Activated T-helper 1 cell treated with anti-CD3 and anti-CD28 coated beads, Interleukin-12 subunit alpha, Interleukin-12 subunit beta, Interleukin-2, Interleukin-4 antibody, amounts not matched to agents 30 ng/mL and 10 ng/mL and 1 ng/mL, durations not matched to agents 14 hours and 24 hours and 36 hours (primary cell): Measurements from ENCODE around the gene IL1RAPL2. TPM values are rescaled to one million over a fixed set of nuclear protein-coding genes. Genes with fewer than 3 reads are reported as not detected.

ENCODE experiments used
- DNase-seq: peaks from one replicate; pipeline ENCODE4 v3.0.0; 2021; ENCODE audit warnings: low spot score
- H3K27ac Mint-ChIP-seq: one replicate; pipeline ENCODE4 v1.8.0; 2021; ENCODE audit warnings: mild to moderate bottlenecking, mixed read lengths
- H3K27me3 Mint-ChIP-seq: one replicate; pipeline ENCODE4 v1.8.0; 2022; ENCODE audit warnings: mild to moderate bottlenecking, moderate library complexity, mixed read lengths; ENCODE audit not compliant: insufficient read depth
- H3K36me3 Mint-ChIP-seq: one replicate; pipeline ENCODE4 v1.8.0; 2021; ENCODE audit warnings: low read depth, mixed read lengths
- H3K4me1 Mint-ChIP-seq: one replicate; pipeline ENCODE4 v1.8.0; 2021; ENCODE audit warnings: low read depth, mixed read lengths
- H3K4me3 Mint-ChIP-seq: one replicate; pipeline ENCODE4 v1.8.0; 2021; ENCODE audit warnings: mild to moderate bottlenecking, moderate library complexity, mixed read lengths
- H3K9me3 Mint-ChIP-seq: one replicate; pipeline ENCODE4 v1.8.0; 2021; ENCODE audit warnings: mixed read lengths
- intact Hi-C: fragments of 100-400 bp; cut with micrococcal nuclease; formaldehyde crosslinking; loops from one replicate; pipeline ENCODE4 v1.15.1; 2024
- total RNA-seq: library from RNA; stranded (reverse); gene quantifications from 2 replicates; pipeline ENCODE4 v1.2.3, GENCODE V29; 2022

IL1RAPL2 gene
- total RNA-seq, 1 donor from 2014 or later = not detected

DNA sequence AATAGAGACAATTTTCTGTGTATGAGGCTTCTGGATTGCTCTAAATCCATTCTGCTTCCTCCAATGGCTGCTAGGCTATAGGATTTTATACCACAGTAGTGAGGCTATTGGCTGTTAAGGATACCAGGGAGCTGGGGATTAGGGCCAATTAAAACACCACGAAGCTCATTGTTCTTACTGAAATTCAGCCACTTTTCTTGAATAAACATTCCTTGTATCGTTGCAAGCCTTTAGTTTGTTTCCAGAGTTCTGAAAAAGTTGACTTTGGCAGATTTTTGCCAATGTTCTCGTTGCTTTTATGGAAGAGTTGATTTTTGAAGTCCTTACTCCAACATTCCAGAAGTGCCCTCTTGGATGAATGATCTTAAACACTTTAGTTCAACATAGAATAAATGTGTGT lies 892.8 kb downstream of the IL1RAPL2 start:
- H3K36me3 Mint-ChIP-seq = no peaks in the 10 kb centered on the region
- H3K4me3 Mint-ChIP-seq = no peak overlapping the region
- no peak for DNase-seq
- intact Hi-C loops = no loop called here
- no peaks in the 10 kb centered on the region for H3K27me3 Mint-ChIP-seq
- H3K27ac Mint-ChIP-seq = no peak overlapping the region
- H3K4me1 Mint-ChIP-seq = no peaks in the 10 kb centered on the region
- H3K9me3 Mint-ChIP-seq = no peaks in the 10 kb centered on the region

DNA sequence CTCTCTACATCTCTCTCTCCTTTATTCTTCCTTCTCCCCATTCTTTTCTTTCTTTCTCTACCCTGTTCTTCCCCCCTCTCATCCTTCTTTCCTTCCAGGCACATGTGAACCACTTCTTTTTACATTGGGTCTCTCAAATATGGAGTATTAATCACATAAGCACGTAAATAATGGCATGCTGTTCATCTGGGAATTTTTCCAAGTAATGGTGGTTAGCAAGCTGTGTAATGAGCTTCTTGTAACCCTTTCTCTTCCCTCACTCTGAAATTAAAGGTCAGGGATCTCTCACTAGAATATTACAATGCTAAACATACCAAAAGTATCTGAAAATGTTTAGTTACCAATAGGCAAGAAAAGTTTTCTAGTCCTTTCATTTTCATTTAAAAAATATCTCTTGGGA lies 894.4 kb downstream of the IL1RAPL2 start:
- DNase-seq = no peak
- H3K4me1 Mint-ChIP-seq = no peaks in the 10 kb centered on the region
- intact Hi-C loops = no loop called here
- H3K9me3 Mint-ChIP-seq = no peaks in the 10 kb centered on the region
- H3K27me3 Mint-ChIP-seq = no peaks in the 10 kb centered on the region
- no peak overlapping the region for H3K4me3 Mint-ChIP-seq
- no peak overlapping the region for H3K27ac Mint-ChIP-seq
- no peaks in the 10 kb centered on the region for H3K36me3 Mint-ChIP-seq

DNA sequence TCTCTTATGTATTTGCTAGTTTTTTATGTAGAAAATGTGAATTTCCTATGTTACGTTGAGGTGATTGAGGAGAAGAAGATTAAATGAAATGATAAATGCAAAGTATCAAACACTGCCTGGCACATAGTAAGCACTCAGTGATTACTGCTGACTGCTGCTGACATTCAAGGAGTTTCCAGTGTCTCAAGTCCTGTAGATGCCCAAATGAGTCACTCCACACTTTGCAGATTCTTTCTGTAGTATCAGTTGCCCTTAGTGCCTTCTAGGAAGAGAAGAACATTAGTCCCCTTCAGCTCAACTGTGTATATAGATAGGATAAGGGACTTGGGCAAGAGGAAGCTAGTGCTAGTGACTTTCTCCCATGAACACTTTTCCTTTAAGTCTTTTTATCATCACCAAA lies 895.0 kb downstream of the IL1RAPL2 start:
- no peak for DNase-seq
- Mint-ChIP-seq H3K9me3 (no peaks in the 10 kb centered on the region), H3K4me3 (no peak overlapping the region), H3K27ac (no peak overlapping the region), H3K4me1 (no peaks in the 10 kb centered on the region), H3K27me3 (no peaks in the 10 kb centered on the region), H3K36me3 (no peaks in the 10 kb centered on the region)
- intact Hi-C loops = no loop called here

DNA sequence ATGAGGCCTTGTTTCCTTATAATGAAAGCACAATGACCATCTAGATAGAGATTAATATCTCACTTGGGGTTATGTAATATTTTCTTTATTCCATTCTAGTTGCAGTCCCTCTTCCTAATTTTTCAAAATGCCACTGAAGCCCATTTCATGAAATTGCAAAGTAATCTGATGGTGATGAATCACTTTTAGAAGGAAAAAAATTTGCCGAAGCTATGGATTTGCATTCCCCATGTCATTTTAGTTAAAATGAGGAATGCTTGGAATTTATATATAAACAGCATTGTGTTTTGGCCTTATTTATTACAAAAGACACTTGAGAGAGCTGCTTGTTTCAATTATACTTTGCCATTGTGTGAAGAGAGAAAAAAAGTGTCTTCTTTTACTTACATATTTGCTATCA lies 896.2 kb downstream of the IL1RAPL2 start:
- Mint-ChIP-seq H3K4me1 (no peaks in the 10 kb centered on the region), H3K36me3 (no peaks in the 10 kb centered on the region), H3K4me3 (no peak overlapping the region), H3K9me3 (no peaks in the 10 kb centered on the region), H3K27ac (no peak overlapping the region), H3K27me3 (no peaks in the 10 kb centered on the region)
- intact Hi-C loops = no loop called here
- no peak for DNase-seq

DNA sequence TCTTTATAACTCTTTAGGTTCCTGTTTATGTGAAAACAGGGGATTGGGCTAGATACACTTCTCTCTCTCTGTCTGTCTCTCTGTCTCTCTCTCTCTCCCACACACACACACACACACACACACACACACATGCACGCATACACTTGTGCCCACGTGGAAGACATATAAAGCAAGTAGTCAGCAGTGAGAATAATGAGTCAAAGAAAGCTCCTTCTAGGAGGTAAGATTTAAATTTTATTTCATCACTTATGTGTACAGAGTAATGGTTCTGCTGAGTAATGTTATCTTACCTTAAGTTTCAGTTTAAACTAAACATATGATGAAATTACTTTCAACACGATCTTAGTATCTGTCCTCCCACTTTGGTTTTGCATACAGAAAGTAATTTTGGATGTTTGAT lies 897.5 kb downstream of the IL1RAPL2 start:
- intact Hi-C loops = no loop called here
- H3K36me3 Mint-ChIP-seq = no peaks in the 10 kb centered on the region
- H3K4me1 Mint-ChIP-seq = no peaks in the 10 kb centered on the region
- no peak overlapping the region for H3K4me3 Mint-ChIP-seq
- H3K27ac Mint-ChIP-seq = no peak overlapping the region
- no peak for DNase-seq
- no peaks in the 10 kb centered on the region for H3K9me3 Mint-ChIP-seq
- H3K27me3 Mint-ChIP-seq = no peaks in the 10 kb centered on the region

DNA sequence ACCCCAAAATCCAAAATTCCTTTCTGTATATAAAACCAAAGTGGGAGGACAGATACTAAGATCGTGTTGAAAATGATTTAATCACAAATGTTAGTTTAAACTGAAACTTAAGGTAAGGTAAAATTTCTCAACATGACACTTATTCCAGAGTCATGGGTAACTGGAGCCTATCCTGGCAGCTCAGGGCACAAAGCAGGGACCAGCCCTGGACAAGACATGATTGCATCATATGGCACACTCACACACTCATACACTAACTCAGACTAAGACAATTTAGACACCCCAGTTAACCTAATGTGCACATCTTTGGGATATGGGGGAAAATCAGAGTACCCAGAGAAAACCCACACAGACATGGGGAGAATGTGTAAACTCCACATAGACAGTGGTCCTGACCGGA lies 898.6 kb downstream of the IL1RAPL2 start:
- Mint-ChIP-seq H3K27me3 (no peaks in the 10 kb centered on the region), H3K36me3 (no peaks in the 10 kb centered on the region), H3K4me3 (no peak overlapping the region), H3K27ac (no peak overlapping the region), H3K9me3 (no peaks in the 10 kb centered on the region), H3K4me1 (no peaks in the 10 kb centered on the region)
- intact Hi-C loops = no loop called here
- DNase-seq = no peak

DNA sequence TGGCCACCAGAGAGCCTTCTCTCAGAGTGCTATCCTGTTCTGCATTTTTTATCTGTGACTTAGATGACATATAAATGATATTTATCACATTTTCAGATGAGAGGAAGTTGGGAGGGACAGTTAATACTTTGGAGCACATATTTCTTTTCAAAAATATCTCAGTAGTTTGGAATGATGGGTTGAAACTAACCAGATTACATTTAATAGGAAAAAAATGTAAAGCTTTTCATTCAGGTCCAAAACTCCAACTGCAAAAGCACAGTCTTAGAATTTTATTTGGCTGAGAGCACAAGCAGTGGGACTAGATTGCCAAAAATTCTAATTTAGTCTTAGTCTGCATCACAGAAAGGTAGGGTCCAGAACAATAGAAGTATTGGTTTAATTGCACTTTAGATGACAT lies 902.7 kb downstream of the IL1RAPL2 start:
- intact Hi-C loops = no loop called here
- Mint-ChIP-seq H3K36me3 (no peaks in the 10 kb centered on the region), H3K4me1 (no peaks in the 10 kb centered on the region), H3K4me3 (no peak overlapping the region), H3K9me3 (no peaks in the 10 kb centered on the region), H3K27me3 (no peaks in the 10 kb centered on the region), H3K27ac (no peak overlapping the region)
- DNase-seq = no peak

DNA sequence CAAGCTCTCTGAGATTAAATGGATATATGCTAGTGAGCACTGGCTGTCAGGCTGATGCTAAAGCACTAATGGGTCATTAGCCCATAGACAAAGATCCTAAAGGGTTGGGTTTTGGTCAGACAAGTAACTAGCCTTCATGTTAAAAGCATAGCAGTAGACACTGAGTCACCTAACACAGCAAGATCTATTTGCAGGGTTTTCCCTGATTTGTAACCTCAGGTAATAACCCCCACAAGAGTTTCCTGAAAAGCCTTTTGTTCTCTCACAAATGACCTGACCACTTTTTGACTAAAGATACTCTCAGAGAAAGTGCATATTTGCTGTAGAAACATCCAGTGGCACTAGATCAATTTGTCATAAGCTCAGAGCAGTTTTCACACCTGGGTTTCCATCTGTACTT lies 905.6 kb downstream of the IL1RAPL2 start:
- Mint-ChIP-seq H3K27ac (no peak overlapping the region), H3K27me3 (no peaks in the 10 kb centered on the region), H3K9me3 (no peaks in the 10 kb centered on the region), H3K36me3 (no peaks in the 10 kb centered on the region), H3K4me1 (no peaks in the 10 kb centered on the region), H3K4me3 (no peak overlapping the region)
- intact Hi-C loops = no loop called here
- no peak for DNase-seq

DNA sequence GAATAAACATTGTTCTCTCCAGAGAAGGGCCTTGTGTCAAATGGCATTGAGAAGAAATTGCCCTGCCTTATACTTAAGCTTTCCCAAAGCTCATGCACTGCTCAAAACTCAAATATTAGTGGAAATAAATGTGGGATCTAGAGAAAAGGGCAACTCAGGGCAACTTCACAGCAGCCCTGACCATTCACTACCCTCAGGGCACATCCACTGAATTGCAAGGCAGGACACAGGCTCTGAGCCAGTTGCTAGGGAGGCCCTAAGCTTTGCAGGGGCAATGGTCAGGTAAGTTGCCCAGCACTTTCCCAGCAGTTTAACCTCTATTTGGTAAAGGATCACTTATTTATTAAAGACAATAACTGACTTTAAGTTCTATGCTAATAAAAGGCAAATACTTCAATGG lies 909.8 kb downstream of the IL1RAPL2 start:
- no peaks in the 10 kb centered on the region for H3K27me3 Mint-ChIP-seq
- intact Hi-C loops = no loop called here
- H3K4me1 Mint-ChIP-seq = no peaks in the 10 kb centered on the region
- peaks cover 3% of the 10 kb centered on the region for H3K9me3 Mint-ChIP-seq
- DNase-seq = no peak
- no peak overlapping the region for H3K27ac Mint-ChIP-seq
- no peaks in the 10 kb centered on the region for H3K36me3 Mint-ChIP-seq
- no peak overlapping the region for H3K4me3 Mint-ChIP-seq

DNA sequence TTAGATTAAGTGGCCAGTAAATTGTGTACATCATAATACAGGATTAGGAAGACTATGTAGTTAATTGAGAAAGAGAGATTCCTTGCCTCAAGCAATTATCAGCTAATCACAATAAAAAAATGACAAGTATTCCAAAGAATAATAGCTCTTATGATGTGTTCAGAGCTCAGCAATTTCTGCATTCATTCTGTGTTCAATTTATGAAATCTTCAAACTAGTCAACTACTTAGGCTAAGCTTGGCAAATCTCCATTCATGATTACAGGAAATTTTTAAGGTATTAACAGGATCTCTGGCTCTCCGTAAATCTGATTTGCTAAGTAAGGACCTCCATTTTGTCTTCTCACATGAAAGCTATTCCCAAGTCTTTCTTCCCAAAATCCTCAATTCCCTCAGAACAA lies 911.4 kb downstream of the IL1RAPL2 start:
- H3K36me3 Mint-ChIP-seq = no peaks in the 10 kb centered on the region
- intact Hi-C loops = no loop called here
- DNase-seq = no peak
- no peak overlapping the region for H3K4me3 Mint-ChIP-seq
- no peak overlapping the region for H3K27ac Mint-ChIP-seq
- H3K4me1 Mint-ChIP-seq = no peaks in the 10 kb centered on the region
- H3K9me3 Mint-ChIP-seq = peaks cover 3% of the 10 kb centered on the region
- H3K27me3 Mint-ChIP-seq = no peaks in the 10 kb centered on the region

DNA sequence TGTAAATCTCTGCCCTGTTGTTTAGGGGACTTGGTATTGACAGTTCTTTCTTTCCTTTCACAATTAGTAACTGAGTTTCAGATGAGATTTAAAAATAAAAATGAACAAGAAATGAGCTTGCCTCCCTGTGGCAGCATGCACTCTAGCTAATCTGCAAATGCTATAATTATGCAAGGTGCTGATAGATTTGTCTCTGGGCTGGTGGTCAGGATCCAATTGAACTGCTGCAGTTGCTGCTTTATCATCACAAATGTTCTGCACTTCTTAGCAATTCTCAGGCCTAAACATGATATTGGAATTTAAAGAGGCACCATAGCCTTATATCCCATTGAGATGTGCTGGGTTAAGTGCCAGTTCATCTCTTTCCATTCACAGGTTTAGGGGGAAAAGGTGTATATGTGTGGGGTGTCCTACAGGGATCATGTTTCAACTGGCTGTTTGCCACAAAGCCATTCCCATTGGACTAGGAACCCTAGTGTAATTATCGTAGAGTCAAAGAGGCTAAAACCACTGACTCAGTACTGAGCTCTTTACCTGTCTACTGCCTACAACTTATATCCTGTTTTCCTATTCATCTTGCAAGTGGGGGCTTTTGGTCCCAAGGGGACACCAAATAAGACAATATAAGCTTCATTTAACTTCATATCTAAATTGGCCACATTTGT lies 914.8 kb downstream of the IL1RAPL2 start:
- no peaks in the 10 kb centered on the region for H3K36me3 Mint-ChIP-seq
- peaks cover 7% of the 10 kb centered on the region for H3K9me3 Mint-ChIP-seq
- H3K4me3 Mint-ChIP-seq = no peak overlapping the region
- no peaks in the 10 kb centered on the region for H3K4me1 Mint-ChIP-seq
- no peak for DNase-seq
- H3K27me3 Mint-ChIP-seq = no peaks in the 10 kb centered on the region
- no peak overlapping the region for H3K27ac Mint-ChIP-seq
- intact Hi-C loops = no loop called here

DNA sequence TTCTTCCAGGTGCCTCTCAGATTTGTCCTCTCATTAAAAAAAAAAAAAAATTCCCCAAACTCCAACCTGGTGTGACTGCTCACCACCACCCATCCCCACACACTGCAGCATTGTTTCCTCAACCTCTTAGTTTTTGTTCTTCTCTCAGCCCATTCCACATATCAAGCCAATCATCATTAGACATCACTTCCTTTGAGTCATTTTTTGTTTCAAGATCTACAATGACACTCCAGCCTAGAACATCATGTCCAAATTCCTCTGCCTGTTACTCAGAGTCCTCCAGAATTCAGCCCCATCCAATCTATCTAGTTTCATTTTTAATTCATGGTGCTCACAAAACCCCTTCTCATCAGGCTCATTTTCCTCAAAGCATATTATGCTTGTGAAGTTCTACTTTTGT lies 917.0 kb downstream of the IL1RAPL2 start:
- DNase-seq = no peak
- Mint-ChIP-seq H3K36me3 (no peaks in the 10 kb centered on the region), H3K9me3 (peaks cover 9% of the 10 kb centered on the region), H3K27me3 (no peaks in the 10 kb centered on the region), H3K27ac (no peak overlapping the region), H3K4me1 (no peaks in the 10 kb centered on the region), H3K4me3 (no peak overlapping the region)
- intact Hi-C loops = no loop called here

DNA sequence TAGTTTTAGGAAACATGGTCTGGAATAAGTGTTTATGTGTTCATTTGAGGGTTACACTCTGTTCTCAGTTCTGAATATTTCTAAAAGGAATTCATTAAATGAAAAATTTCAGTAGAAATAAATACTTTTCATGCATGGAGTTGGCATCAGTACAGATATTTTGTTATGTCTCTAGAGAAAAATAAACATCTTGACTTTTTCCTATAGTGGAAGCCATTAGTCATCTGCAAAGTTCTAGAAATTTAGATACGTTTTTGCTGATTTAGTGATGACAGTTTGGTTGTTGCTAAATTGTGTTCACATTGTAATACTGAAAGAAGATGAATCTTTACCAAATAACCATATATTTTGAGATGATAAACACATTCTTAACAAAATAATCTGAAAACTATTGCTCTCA lies 922.7 kb downstream of the IL1RAPL2 start:
- H3K27me3 Mint-ChIP-seq = no peaks in the 10 kb centered on the region
- peaks cover 5% of the 10 kb centered on the region for H3K9me3 Mint-ChIP-seq
- no peaks in the 10 kb centered on the region for H3K4me1 Mint-ChIP-seq
- intact Hi-C loops = no loop called here
- H3K4me3 Mint-ChIP-seq = no peak overlapping the region
- DNase-seq = no peak
- H3K27ac Mint-ChIP-seq = no peak overlapping the region
- H3K36me3 Mint-ChIP-seq = no peaks in the 10 kb centered on the region

DNA sequence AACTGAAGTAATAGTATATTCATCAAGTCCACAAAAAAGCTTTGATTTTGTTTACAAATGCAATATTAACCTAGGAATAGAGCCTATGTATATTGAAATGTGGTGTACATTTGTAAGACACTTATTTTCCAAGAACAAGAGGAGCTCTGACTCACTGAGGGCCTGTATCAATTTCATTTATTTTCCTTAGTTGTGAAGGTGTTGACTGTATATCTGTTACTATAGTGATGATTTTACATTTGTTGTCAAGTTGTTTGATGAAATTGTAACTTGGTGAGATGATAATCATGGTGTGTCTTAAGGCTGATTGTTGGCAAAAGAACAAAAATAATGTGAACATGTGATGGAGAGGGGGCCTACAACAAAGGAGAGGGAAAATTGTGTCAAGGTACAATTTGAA lies 929.4 kb downstream of the IL1RAPL2 start:
- no peak for DNase-seq
- no peaks in the 10 kb centered on the region for H3K4me1 Mint-ChIP-seq
- no peaks in the 10 kb centered on the region for H3K9me3 Mint-ChIP-seq
- no peaks in the 10 kb centered on the region for H3K27me3 Mint-ChIP-seq
- no peak overlapping the region for H3K4me3 Mint-ChIP-seq
- intact Hi-C loops = no loop called here
- no peak overlapping the region for H3K27ac Mint-ChIP-seq
- H3K36me3 Mint-ChIP-seq = no peaks in the 10 kb centered on the region
